ENCODE measurements around the gene PLEKHO2. TPM values are rescaled to one million over a fixed set of nuclear protein-coding genes. Genes with fewer than 3 reads are reported as not detected.

PLEKHO2 gene
- total and polyA plus RNA-seq, 3 experiments from 2014 or later, result 15.8 to 33.3 (median 16.1) TPM

- Histone ChIP-seq H3K4me1 (ENCODE audit: insufficient read depth, low read length) (peaks cover 32% of the 10 kb centered on the region), H3K4me3 (ENCODE audit: low read length) (no peak overlapping the region), H3K36me3 (ENCODE audit: insufficient read depth, low read length) (peaks cover 28% of the 10 kb centered on the region), H3K9me3 (ENCODE audit: low read length) (no peaks in the 10 kb centered on the region), H3K27ac (ENCODE audit: low read depth, low read length) (no peak overlapping the region), H3K27me3 (ENCODE audit: insufficient read depth, low read length, poor library complexity, severe bottlenecking) (no peaks in the 10 kb centered on the region)
- Mint-ChIP-seq H3K27ac (peak overlapping the region in 4 of 8 donors; percentile 61 to 77 (median 74)), H3K4me1 (peaks cover 56 to 85% (median 81%) of the 10 kb centered on the region in 3 donors), H3K9me3 (no peaks in the 10 kb centered on the region), H3K27me3 (no peaks in the 10 kb centered on the region), H3K4me3 (peak overlapping the region in 1 of 7 donors; percentile 2), H3K36me3 (peaks cover 0 to 84% (median 9%) of the 10 kb centered on the region in 3 donors)
- DNase-seq, result peak in 1 of 5 donors; percentile 6
- ChIA-PET CTCF (interaction anchor here (1.1 kb wide), 1 partner anchor 34 kb away, joined by 3 read pairs; no protein-coding TSS in a partner anchor), POLR2A (no interaction called here)
Observed at GRCh38 chr15:64854041-64854440, 12.3 kb downstream of the PLEKHO2 start.

DNA sequence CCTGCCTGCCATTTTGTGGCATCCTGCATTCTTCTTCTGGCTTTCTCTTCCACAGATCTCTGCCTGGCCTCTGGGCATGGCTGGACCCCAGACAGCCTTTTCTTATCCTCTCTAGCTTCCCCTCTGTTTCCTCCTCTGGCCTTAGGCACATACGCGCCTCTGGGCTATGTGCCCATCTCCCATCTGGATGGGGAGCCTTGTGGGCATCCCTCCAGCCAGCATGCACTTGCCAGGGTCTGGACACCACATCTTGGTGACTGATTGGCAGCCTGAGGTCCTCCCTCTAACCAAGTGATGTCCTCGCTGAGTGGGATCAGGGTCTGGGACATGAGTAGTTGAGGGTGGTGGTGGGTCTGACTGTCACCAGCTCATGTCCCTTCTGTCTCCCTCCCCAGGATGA, 12.8 kb downstream of the PLEKHO2 start:
- peaks cover 32% of the 10 kb centered on the region for H3K4me1 ChIP-seq (ENCODE audit: insufficient read depth, low read length)
- no peaks in the 10 kb centered on the region for H3K9me3 ChIP-seq (ENCODE audit: low read length)
- Mint-ChIP-seq H3K9me3 (no peaks in the 10 kb centered on the region), H3K36me3 (peaks cover 0 to 86% (median 9%) of the 10 kb centered on the region in 3 donors), H3K4me1 (peaks cover 58 to 84% (median 84%) of the 10 kb centered on the region in 3 donors), H3K27ac (peak overlapping the region in 6 of 8 donors; percentile 22 to 77 (median 50)), H3K27me3 (no peaks in the 10 kb centered on the region), H3K4me3 (no peak overlapping the region)
- ChIA-PET POLR2A (no interaction called here), CTCF (interaction anchor here (1.1 kb wide), 1 partner anchor 33 kb away, joined by 3 read pairs; no protein-coding TSS in a partner anchor)
- H3K27me3 ChIP-seq (ENCODE audit: insufficient read depth, low read length, poor library complexity, severe bottlenecking), result no peaks in the 10 kb centered on the region
- no peak for DNase-seq
- no peak overlapping the region for H3K27ac ChIP-seq (ENCODE audit: low read depth, low read length)
- H3K36me3 ChIP-seq (ENCODE audit: insufficient read depth, low read length), result peaks cover 30% of the 10 kb centered on the region
- H3K4me3 ChIP-seq (ENCODE audit: low read length), result no peak overlapping the region

- H3K4me3 ChIP-seq (ENCODE audit: low read length), result no peak overlapping the region
- H3K9me3 ChIP-seq (ENCODE audit: low read length), result no peaks in the 10 kb centered on the region
- H3K27ac ChIP-seq (ENCODE audit: low read depth, low read length), result no peak overlapping the region
- peaks cover 56 to 78% (median 77%) of the 10 kb centered on the region in 3 donors for H3K4me1 Mint-ChIP-seq
- CTCF ChIA-PET, result interaction anchor here (1.1 to 1.7 kb wide), 3 partner anchors 15 to 32 kb away, joined by 3 to 4 read pairs (median 3); no protein-coding TSS in a partner anchor
- H3K9me3 Mint-ChIP-seq, result no peaks in the 10 kb centered on the region
- DNase-seq, result no peak
- no peaks in the 10 kb centered on the region for H3K27me3 ChIP-seq (ENCODE audit: insufficient read depth, low read length, poor library complexity, severe bottlenecking)
- H3K27ac Mint-ChIP-seq, result peak overlapping the region; percentile 8 to 94 (median 73)
- H3K4me1 ChIP-seq (ENCODE audit: insufficient read depth, low read length), result peaks cover 32% of the 10 kb centered on the region
- peaks cover 0 to 86% (median 9%) of the 10 kb centered on the region in 3 donors for H3K36me3 Mint-ChIP-seq
- peaks cover 37% of the 10 kb centered on the region for H3K36me3 ChIP-seq (ENCODE audit: insufficient read depth, low read length)
- POLR2A ChIA-PET, result no interaction called here
- no peaks in the 10 kb centered on the region for H3K27me3 Mint-ChIP-seq
- peak overlapping the region in 3 of 7 donors; percentile 44 to 58 (median 45) for H3K4me3 Mint-ChIP-seq
Observed at GRCh38 chr15:64855205-64855975, 13.7 kb downstream of the PLEKHO2 start.

DNA sequence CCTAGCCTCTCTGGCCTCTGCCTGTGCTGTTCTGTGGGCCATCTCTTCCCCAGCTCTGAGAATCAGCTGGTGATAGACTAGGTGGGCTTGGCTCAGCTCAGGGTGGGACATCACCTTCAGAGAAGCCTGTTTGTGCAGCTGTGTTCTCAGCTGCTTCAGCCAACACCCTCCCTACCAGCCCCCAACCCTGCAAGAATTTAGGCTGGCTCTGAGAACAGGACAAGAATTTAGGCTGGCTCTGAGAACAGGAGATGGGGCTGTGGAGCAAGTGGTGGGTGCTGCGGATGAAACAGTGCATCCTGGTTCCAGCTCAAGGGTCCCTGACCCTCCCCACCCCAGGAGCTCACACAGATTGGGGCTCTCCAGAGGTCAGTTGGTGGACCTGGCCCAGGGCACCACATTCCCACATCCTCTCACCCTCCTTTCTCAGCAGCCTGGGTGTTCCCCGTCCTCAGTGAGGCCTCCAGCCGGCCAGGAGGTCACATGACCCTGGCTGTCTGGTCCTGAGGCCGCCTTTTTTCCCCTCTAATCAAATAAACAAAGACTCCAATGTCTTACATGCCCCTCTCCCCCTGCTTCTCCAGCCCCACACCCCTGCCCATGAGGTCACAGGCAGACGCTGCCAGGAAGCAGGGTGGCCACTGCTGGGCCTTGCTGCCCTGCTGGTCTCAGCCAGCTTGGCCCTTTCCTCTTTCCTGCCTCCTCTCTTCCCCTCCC, 14.9 kb downstream of the PLEKHO2 start:
- no peaks in the 10 kb centered on the region for H3K9me3 Mint-ChIP-seq
- POLR2A ChIA-PET, result no interaction called here
- H3K4me1 ChIP-seq (ENCODE audit: insufficient read depth, low read length), result peaks cover 32% of the 10 kb centered on the region
- H3K36me3 Mint-ChIP-seq, result peaks cover 0 to 86% (median 7%) of the 10 kb centered on the region in 3 donors
- H3K4me3 ChIP-seq (ENCODE audit: low read length), result no peak overlapping the region
- H3K27ac ChIP-seq (ENCODE audit: low read depth, low read length), result peak overlapping the region; percentile 2
- H3K36me3 ChIP-seq (ENCODE audit: insufficient read depth, low read length), result peaks cover 46% of the 10 kb centered on the region
- no peaks in the 10 kb centered on the region for H3K27me3 Mint-ChIP-seq
- H3K4me3 Mint-ChIP-seq, result peak overlapping the region in 5 of 7 donors; percentile 15 to 66 (median 57)
- no peak for DNase-seq
- no peaks in the 10 kb centered on the region for H3K9me3 ChIP-seq (ENCODE audit: low read length)
- no peaks in the 10 kb centered on the region for H3K27me3 ChIP-seq (ENCODE audit: insufficient read depth, low read length, poor library complexity, severe bottlenecking)
- peak overlapping the region; percentile 14 to 94 (median 84) for H3K27ac Mint-ChIP-seq
- CTCF ChIA-PET, result interaction anchor here (0.9 to 1.7 kb wide), 4 partner anchors 16 to 38 kb away, joined by 3 to 4 read pairs (median 4); no protein-coding TSS in a partner anchor
- peaks cover 50 to 66% (median 65%) of the 10 kb centered on the region in 3 donors for H3K4me1 Mint-ChIP-seq

- H3K27me3 Mint-ChIP-seq, result no peaks in the 10 kb centered on the region
- peaks cover 44 to 60% (median 58%) of the 10 kb centered on the region in 3 donors for H3K4me1 Mint-ChIP-seq
- H3K9me3 Mint-ChIP-seq, result no peaks in the 10 kb centered on the region
- peaks cover 0 to 87% (median 5%) of the 10 kb centered on the region in 3 donors for H3K36me3 Mint-ChIP-seq
- CTCF ChIA-PET, result interaction anchor here (0.6 to 1.1 kb wide), 3 partner anchors 21 to 37 kb away, joined by 3 to 4 read pairs (median 3); no protein-coding TSS in a partner anchor
- no peaks in the 10 kb centered on the region for H3K9me3 ChIP-seq (ENCODE audit: low read length)
- DNase-seq, result no peak
- peaks cover 46% of the 10 kb centered on the region for H3K36me3 ChIP-seq (ENCODE audit: insufficient read depth, low read length)
- H3K27me3 ChIP-seq (ENCODE audit: insufficient read depth, low read length, poor library complexity, severe bottlenecking), result no peaks in the 10 kb centered on the region
- POLR2A ChIA-PET, result interaction anchor here (1.2 kb wide), 1 partner anchor 37 kb away, joined by 6 read pairs; no protein-coding TSS in a partner anchor
- no peak overlapping the region for H3K27ac ChIP-seq (ENCODE audit: low read depth, low read length)
- no peak overlapping the region for H3K4me3 ChIP-seq (ENCODE audit: low read length)
- peak overlapping the region; percentile 12 to 94 (median 76) for H3K27ac Mint-ChIP-seq
- peak overlapping the region in 5 of 7 donors; percentile 14 to 66 (median 52) for H3K4me3 Mint-ChIP-seq
- H3K4me1 ChIP-seq (ENCODE audit: insufficient read depth, low read length), result peaks cover 32% of the 10 kb centered on the region
Observed at GRCh38 chr15:64857421-64857820, 15.7 kb downstream of the PLEKHO2 start.

DNA sequence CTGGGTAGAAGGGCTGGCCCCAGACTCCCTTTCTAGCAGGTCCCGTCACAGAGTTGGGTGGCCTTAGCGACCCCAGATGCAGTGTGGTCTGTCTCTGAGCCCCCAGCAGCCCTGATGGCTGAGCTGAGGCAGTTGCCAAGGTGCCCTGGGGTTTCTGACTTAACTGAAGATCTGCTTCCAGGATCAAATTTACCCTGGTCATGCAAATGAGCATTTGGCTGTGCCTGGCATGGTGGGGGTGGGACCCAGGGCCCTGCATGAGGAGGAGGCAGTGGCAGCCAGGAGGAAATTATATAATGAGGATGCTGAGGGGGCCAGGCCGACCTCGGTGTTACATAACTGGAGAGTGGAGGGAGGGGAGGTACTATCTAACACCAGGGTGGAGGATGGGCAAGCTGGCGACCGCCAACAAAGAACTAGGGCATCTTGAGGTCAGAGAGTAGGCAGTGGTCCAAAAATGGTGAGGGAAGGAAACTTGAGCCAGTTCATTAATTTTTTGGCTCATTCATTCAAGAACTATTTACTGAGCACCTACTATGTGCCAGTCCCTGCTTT, 16.4 kb downstream of the PLEKHO2 start:
- H3K9me3 Mint-ChIP-seq, result no peaks in the 10 kb centered on the region
- DNase-seq, result peak in 2 of 5 donors; percentile 28 to 43
- H3K4me1 Mint-ChIP-seq, result peaks cover 44 to 61% (median 58%) of the 10 kb centered on the region in 3 donors
- Histone ChIP-seq H3K27me3 (ENCODE audit: insufficient read depth, low read length, poor library complexity, severe bottlenecking) (no peaks in the 10 kb centered on the region), H3K4me3 (ENCODE audit: low read length) (no peak overlapping the region), H3K9me3 (ENCODE audit: low read length) (no peaks in the 10 kb centered on the region), H3K36me3 (ENCODE audit: insufficient read depth, low read length) (peaks cover 46% of the 10 kb centered on the region), H3K27ac (ENCODE audit: low read depth, low read length) (no peak overlapping the region), H3K4me1 (ENCODE audit: insufficient read depth, low read length) (peaks cover 32% of the 10 kb centered on the region)
- no peaks in the 10 kb centered on the region for H3K27me3 Mint-ChIP-seq
- H3K27ac Mint-ChIP-seq, result peak overlapping the region; percentile 12 to 93 (median 70)
- peaks cover 0 to 88% (median 6%) of the 10 kb centered on the region in 3 donors for H3K36me3 Mint-ChIP-seq
- ChIA-PET CTCF (interaction anchor here (0.8 to 1.4 kb wide), 2 partner anchors 36 to 53 kb away, joined by 3 to 4 read pairs; no protein-coding TSS in a partner anchor), POLR2A (interaction anchor here (1.2 kb wide), 1 partner anchor 36 kb away, joined by 6 read pairs; no protein-coding TSS in a partner anchor)
- H3K4me3 Mint-ChIP-seq, result peak overlapping the region in 5 of 7 donors; percentile 13 to 52 (median 28)

DNA sequence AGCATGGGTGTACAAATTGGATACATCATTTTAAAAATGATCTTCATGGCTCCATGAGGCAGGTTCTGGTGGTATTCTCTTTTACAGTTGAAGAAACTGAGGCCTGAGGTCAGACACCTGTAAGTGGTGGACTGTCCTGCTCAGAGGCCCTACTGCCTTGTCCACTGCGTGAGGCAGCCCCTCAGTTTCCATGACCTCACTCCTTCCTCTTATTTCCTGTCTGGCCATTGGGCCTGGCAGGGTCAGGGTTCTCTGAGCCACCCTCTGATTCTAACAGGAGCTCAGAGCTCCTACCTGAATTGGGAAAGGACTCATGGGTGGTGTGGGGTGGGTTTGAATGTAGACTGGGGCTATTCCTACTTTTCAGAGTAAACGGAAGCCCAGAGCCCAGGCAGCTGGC, 17.5 kb downstream of the PLEKHO2 start:
- no peaks in the 10 kb centered on the region for H3K9me3 ChIP-seq (ENCODE audit: low read length)
- H3K4me1 ChIP-seq (ENCODE audit: insufficient read depth, low read length), result peaks cover 32% of the 10 kb centered on the region
- H3K27me3 ChIP-seq (ENCODE audit: insufficient read depth, low read length, poor library complexity, severe bottlenecking), result no peaks in the 10 kb centered on the region
- peaks cover 44 to 52% (median 49%) of the 10 kb centered on the region in 3 donors for H3K4me1 Mint-ChIP-seq
- H3K4me3 ChIP-seq (ENCODE audit: low read length), result no peak overlapping the region
- no peaks in the 10 kb centered on the region for H3K27me3 Mint-ChIP-seq
- H3K36me3 Mint-ChIP-seq, result peaks cover 0 to 88% (median 9%) of the 10 kb centered on the region in 3 donors
- no peak overlapping the region for H3K27ac ChIP-seq (ENCODE audit: low read depth, low read length)
- ChIA-PET POLR2A (interaction anchor here (0.7 kb wide), 1 partner anchor 35 kb away, joined by 3 read pairs; no protein-coding TSS in a partner anchor), CTCF (interaction anchor here (0.7 to 1.4 kb wide), 3 partner anchors 11 to 35 kb away, joined by 3 to 4 read pairs (median 3); no protein-coding TSS in a partner anchor)
- no peak for DNase-seq
- H3K9me3 Mint-ChIP-seq, result no peaks in the 10 kb centered on the region
- no peak overlapping the region for H3K4me3 Mint-ChIP-seq
- H3K36me3 ChIP-seq (ENCODE audit: insufficient read depth, low read length), result peaks cover 41% of the 10 kb centered on the region
- H3K27ac Mint-ChIP-seq, result peak overlapping the region in 4 of 8 donors; percentile 12 to 97 (median 92)
